BJ (cell line): Measurements from ENCODE around the gene RPL13. TPM values are rescaled to one million over a fixed set of nuclear protein-coding genes. Genes with fewer than 3 reads are reported as not detected.

Experiments
- CTCF ChIA-PET: fragments of 350-600 bp; formaldehyde crosslinking; extraction: SDS; loops from one replicate; lab custom pipeline; 2021; ENCODE audit warnings: antibody characterized with exemption, inconsistent platforms; lab: Yijun Ruan, JAX
- POLR2A ChIA-PET: fragments of 300-600 bp; sonication (Branson Sonifier 250); formaldehyde crosslinking; extraction: SDS; loops from one replicate; lab custom pipeline; 2021; ENCODE audit warnings: antibody characterized with exemption; lab: Charles Lee
- DNase-seq: peaks from one replicate; pipeline ENCODE4 v3.0.0-alpha.2; 2011; ENCODE audit warnings: low read depth
- H3K27me3 ChIP-seq: 2 replicates; pipeline ENCODE4 v1.6.0; 2011; ENCODE audit warnings: low read length; ENCODE audit not compliant: control insufficient read depth, insufficient read depth
- H3K36me3 ChIP-seq: 2 replicates; pipeline ENCODE4 v1.5.1; 2011; ENCODE audit warnings: low read length; ENCODE audit not compliant: control insufficient read depth, insufficient read depth
- H3K4me3 ChIP-seq: 2 replicates; pipeline ENCODE4 v1.5.1; 2011; ENCODE audit warnings: low read depth, mild to moderate bottlenecking, control low read depth, low read length
- CTCF ChIP-seq: IDR thresholded peaks from 2 replicates; pipeline ENCODE4 v1.5.1; 2011; ENCODE audit warnings: low read depth, mild to moderate bottlenecking, control low read depth, inconsistent platforms, low read length, moderate library complexity; ENCODE audit not compliant: insufficient read depth
- polyA plus RNA-seq: library from polyadenylated mRNA; depleted of rRNA; stranded (reverse); fragments of >200 nt; gene quantifications from 2 replicates; pipeline ENCODE4 v1.2.3, GENCODE V29; 2011

The RPL13 gene
- polyA plus RNA-seq, 1 experiment: 4,466 TPM

DNA sequence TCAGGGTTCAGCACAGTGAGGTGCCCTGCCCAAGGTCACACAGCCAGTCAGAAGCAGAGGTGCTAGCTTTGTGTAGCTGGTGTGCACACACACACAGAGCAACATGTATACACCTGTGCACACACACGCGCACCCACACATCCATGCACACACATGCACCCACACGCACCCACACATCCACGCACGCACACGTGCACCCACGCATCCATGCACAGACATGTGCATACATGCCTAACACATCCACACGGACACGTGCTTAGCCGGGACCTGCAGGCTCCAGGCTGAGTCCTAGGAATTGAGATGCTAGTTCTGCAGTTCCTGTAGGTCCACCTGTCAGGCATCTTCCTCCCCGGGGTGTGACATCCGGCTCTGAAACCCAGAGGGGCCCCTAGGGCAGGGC, 39.9 kb downstream of the RPL13 start:
- POLR2A ChIA-PET: no interaction called here
- CTCF ChIA-PET: interaction anchor here (0.8 to 3.3 kb wide), 5 partner anchors 9 to 40 kb away, joined by 3 to 33 read pairs (median 5); no protein-coding TSS in a partner anchor
- no peak for TF ChIP-seq CTCF

DNA sequence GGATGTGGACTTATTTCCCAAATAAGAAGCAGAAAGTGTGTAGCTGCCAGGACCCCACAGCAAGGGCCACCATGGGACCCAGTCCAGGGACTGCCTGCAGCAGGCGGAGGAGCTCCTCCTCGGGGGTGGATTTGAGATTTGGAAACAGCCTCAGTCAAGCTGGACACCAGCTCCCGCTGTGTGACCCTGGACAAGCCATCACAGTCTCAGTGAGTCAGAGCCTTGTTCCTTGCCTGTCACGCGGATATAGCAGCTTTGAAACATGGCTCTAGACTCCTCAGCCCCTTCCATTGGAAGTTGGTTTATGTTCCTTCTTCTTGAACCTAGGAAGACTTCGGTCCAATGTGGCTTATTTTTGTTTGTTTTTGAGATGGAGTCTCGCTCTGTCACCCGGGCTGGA, 40.5 kb downstream of the RPL13 start:
- no peaks in the 10 kb centered on the region for H3K27me3 ChIP-seq
- H3K36me3 ChIP-seq: no peaks in the 10 kb centered on the region
- POLR2A ChIA-PET: no interaction called here
- CTCF ChIA-PET: interaction anchor here (0.8 to 3.3 kb wide), 3 partner anchors 14 to 40 kb away, joined by 5 to 33 read pairs (median 5); no protein-coding TSS in a partner anchor
- no peak for DNase-seq
- no peak for TF ChIP-seq CTCF
- H3K4me3 ChIP-seq: no peak overlapping the region

More for the DNA sequence above, 39.9 kb downstream of the RPL13 start:
- no peak overlapping the region for H3K4me3 ChIP-seq
- DNase-seq: no peak
- no peaks in the 10 kb centered on the region for H3K36me3 ChIP-seq
- no peaks in the 10 kb centered on the region for H3K27me3 ChIP-seq

GRCh38 chr16:89601906-89602272, 41.4 kb downstream of the RPL13 start:
- no peak for DNase-seq

DNA sequence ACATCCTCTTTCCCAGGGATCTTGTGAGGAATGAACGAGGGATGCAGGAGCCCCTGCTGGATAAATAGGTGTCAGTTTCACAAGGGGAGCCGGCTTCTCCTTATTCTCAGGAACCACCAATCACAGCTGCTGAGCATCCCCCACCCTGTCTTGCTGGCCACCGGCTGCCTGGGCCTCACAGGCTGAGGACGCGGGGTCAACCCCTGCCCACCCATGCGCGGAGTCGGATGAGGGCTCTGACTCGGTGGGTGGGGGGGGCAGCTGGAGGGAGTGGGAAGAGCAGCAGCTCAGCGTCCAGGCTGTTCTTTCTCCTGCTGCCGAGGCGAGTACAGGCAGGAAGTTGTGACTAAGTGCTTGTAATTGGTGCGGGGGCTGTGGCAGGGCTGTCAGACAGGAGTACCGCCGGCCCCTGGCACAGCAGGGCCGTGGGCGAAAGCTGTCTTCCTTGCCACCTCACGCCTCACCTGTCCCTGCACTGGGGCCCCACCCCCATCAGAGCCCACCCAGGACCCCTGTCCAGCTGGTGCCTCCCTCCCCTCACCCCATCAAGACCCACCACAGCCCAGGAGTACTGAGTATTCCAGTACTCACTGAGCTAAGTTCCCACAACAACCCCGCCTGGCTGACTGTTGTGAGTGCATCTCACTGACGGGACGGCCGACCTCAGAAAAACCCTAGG, 41.9 kb downstream of the RPL13 start:
- DNase-seq: peak; percentile 31
- no peaks in the 10 kb centered on the region for H3K27me3 ChIP-seq
- ChIA-PET CTCF (interaction anchor here (0.9 to 3.3 kb wide), 7 partner anchors 8 to 38 kb away, joined by 3 to 33 read pairs (median 3); no protein-coding TSS in a partner anchor), POLR2A (no interaction called here)
- no peak for TF ChIP-seq CTCF
- H3K36me3 ChIP-seq: no peaks in the 10 kb centered on the region
- no peak overlapping the region for H3K4me3 ChIP-seq

More at GRCh38 chr16:89601906-89602272, 41.4 kb downstream of the RPL13 start:
- TF ChIP-seq CTCF: no peak
- H3K27me3 ChIP-seq: no peaks in the 10 kb centered on the region
- no peaks in the 10 kb centered on the region for H3K36me3 ChIP-seq
- CTCF ChIA-PET: interaction anchor here (1.0 to 3.3 kb wide), 5 partner anchors 13 to 38 kb away, joined by 3 to 33 read pairs (median 5); no protein-coding TSS in a partner anchor
- no peak overlapping the region for H3K4me3 ChIP-seq
- POLR2A ChIA-PET: no interaction called here

DNA sequence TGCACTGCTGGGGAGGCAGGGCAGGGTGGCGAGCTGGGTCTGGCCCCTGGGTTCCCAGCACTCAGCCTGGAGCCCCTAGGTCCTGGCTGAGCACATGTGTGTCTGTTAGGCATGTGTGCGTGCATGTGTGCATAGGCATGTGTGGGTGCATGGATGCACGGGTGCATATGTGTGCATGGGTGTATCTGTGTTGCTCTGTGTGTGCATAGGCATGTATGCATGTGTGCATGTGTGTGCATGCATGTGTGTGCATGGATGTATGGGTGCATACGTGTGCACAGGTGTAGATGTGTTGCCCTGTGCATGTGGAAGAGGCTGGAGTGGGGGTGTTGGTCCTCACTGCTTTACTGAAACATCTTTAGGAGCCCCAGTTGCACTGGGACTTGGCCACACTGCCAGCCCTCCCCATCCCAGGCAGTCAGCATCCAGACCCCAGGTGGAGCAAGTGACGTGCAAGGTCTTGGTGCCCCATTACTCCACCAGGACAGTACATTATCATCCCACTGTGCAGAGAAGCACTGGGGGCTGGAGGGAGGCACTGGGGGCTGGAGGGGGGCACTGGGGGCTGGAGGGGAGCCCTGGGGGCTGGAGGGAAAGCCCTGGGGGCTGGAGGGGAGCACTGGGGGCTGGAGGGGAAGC, 42.6 kb downstream of the RPL13 start:
- no peak for DNase-seq
- H3K27me3 ChIP-seq: no peaks in the 10 kb centered on the region
- no peak for TF ChIP-seq CTCF
- ChIA-PET POLR2A (no interaction called here), CTCF (interaction anchor here (0.9 to 3.3 kb wide), 7 partner anchors 9 to 39 kb away, joined by 3 to 33 read pairs (median 3); no protein-coding TSS in a partner anchor)
- H3K36me3 ChIP-seq: no peaks in the 10 kb centered on the region
- no peak overlapping the region for H3K4me3 ChIP-seq
